ENCODE results near the gene BSCL2. TPM values are rescaled to one million over a fixed set of nuclear protein-coding genes. Genes with fewer than 3 reads are reported as not detected.

The BSCL2 gene
- total and polyA plus RNA-seq, 2 donors (not counting 1 experiment from before 2014, with no cell fraction given) = 38.5 to 56.3 TPM

- intact Hi-C loops (cut with micrococcal nuclease) = no loop called here
- CTCF ChIA-PET = interaction anchor here (1.4 to 2.0 kb wide), 2 partner anchors 75 kb away, joined by 7 read pairs; partner anchors contain the start of gene TUT1
These were observed 40.8 kb downstream of the BSCL2 start for GRCh38 chr11:62666259-62666926.

More at GRCh38 chr11:62666259-62666926, 40.8 kb downstream of the BSCL2 start:
- TF ChIP-seq CTCF (IDR thresholded peaks at IDR 0.05) (no peak), EZH2 (IDR thresholded peaks at IDR 0.05; ENCODE audit: borderline replicate concordance, insufficient read depth, low read depth, low read length, poor library complexity, severe bottlenecking) (no peak)
- Histone ChIP-seq H3K27me3 (replicated peaks in 1 of 4; ENCODE audit: control extremely low read depth in 1 of 4, control insufficient read depth in 3 of 4, insufficient read depth in 4 of 4, low read length in 3 of 4) (no peaks in the 10 kb centered on the region), H3K4me2 (replicated peaks; ENCODE audit: low read depth, low read length, poor library complexity, severe bottlenecking) (peak overlapping the region; percentile 78), H3K4me1 (ENCODE audit: control insufficient read depth in 2 of 2, insufficient read depth in 2 of 2, low read length in 2 of 2) (peaks cover 21 to 41% of the 10 kb centered on the region in 2 donors), H3K79me2 (ENCODE audit: control insufficient read depth, insufficient read depth, low read length) (peaks cover 62% of the 10 kb centered on the region), H3K4me3 (ENCODE audit: control extremely low read depth in 1 of 5, extremely low read depth in 1 of 5, insufficient read depth in 1 of 5, low read depth in 2 of 5, low read length in 4 of 5) (peak overlapping the region; percentile 36 to 98 (median 83)), H3K9ac (ENCODE audit: low read length) (peak overlapping the region; percentile 82), H3K9me3 (ENCODE audit: control extremely low read depth in 1 of 3, control insufficient read depth in 2 of 3, insufficient read depth in 1 of 3, low read length in 2 of 3) (no peaks in the 10 kb centered on the region), H2AFZ (ENCODE audit: insufficient read depth, low read depth, low read length, poor library complexity, severe bottlenecking) (no peak overlapping the region), H4K20me1 (ENCODE audit: control insufficient read depth, insufficient read depth, low read length, poor library complexity, severe bottlenecking) (peaks cover 9% of the 10 kb centered on the region), H3K36me3 (replicated peaks in 1 of 2; ENCODE audit: control extremely low read depth in 1 of 2, control insufficient read depth in 1 of 2, extremely low read depth in 1 of 2, insufficient read depth in 2 of 2, low read length in 1 of 2) (peaks cover 4 to 19% of the 10 kb centered on the region in 2 experiments), H3K27ac (ENCODE audit: low read length in 2 of 2) (peak overlapping the region in 1 of 2 donors; percentile 81)
- Mint-ChIP-seq H3K27ac (peak overlapping the region; percentile 56), H3K4me1 (peaks cover 57% of the 10 kb centered on the region), H3K4me3 (peak overlapping the region; percentile 97), H3K27me3 (no peaks in the 10 kb centered on the region), H3K9me3 (ENCODE audit: insufficient read depth) (no peaks in the 10 kb centered on the region)
- 63% methylated on average over 15 of the region's 16 CpGs for WGBS (ENCODE audit: insufficient coverage)
- POLR2A ChIA-PET = interaction anchor here (0.8 to 3.3 kb wide), 14 partner anchors 8 to 105 kb away, joined by 3 to 62 read pairs (median 6); partner anchors contain the start of genes B3GAT3, EEF1G, GANAB and HNRNPUL2
- DNase-seq (no peak), ATAC-seq (ENCODE audit: low read depth) (no peak)
